ENCODE measurements around the gene KIAA1143.

Gene KIAA1143

DNA sequence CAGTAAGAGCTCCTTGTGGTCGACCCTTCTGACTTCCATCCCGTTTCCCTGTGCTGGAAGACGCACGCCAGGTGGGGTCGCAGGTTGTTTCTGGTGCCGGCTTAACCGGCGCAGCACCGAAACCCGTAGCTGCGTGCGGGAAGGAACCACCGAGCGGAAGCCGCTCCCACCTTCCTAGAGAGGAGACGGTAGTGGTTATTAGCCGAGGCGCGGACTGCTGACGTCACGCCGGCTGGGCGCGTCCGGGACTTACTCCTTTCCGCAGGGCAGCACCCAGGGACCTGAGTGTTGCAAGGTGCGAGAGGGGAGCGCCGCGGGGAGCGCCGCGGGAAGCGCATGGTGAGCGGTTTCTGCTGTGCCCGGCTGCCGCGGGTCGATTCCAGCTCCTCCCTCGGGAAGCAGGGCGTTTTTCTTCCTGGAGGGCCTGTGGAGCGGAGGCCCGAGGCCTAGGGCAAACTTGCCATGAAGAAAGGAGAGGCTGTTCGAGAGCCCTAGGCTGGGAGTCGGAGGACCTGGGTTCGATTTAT is 32.0 kb downstream of the KIAA1143 start, which contains the start of gene ZNF501:
Gene ZNF501 (plus strand): TSS at position 252 of the 527 bp plus-strand sequence. CDS start 4,787 bp downstream, outside the sequence.
- TF ChIP-seq, protein P1, sequence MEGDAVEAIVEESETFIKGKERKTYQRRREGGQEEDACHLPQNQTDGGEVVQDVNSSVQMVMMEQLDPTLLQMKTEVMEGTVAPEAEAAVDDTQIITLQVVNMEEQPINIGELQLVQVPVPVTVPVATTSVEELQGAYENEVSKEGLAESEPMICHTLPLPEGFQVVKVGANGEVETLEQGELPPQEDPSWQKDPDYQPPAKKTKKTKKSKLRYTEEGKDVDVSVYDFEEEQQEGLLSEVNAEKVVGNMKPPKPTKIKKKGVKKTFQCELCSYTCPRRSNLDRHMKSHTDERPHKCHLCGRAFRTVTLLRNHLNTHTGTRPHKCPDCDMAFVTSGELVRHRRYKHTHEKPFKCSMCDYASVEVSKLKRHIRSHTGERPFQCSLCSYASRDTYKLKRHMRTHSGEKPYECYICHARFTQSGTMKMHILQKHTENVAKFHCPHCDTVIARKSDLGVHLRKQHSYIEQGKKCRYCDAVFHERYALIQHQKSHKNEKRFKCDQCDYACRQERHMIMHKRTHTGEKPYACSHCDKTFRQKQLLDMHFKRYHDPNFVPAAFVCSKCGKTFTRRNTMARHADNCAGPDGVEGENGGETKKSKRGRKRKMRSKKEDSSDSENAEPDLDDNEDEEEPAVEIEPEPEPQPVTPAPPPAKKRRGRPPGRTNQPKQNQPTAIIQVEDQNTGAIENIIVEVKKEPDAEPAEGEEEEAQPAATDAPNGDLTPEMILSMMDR (IDR thresholded peaks at IDR 0.05; ENCODE audit: low read depth, low read length, missing control alignments) = no peak
- peak within 1 kb of the TSS; percentile 52 for H3K4me3 ChIP-seq (replicated peaks; ENCODE audit: low read depth, low read length)
- peak; percentile 47 for DNase-seq (ENCODE audit: extremely low read depth, low read depth)

DNA sequence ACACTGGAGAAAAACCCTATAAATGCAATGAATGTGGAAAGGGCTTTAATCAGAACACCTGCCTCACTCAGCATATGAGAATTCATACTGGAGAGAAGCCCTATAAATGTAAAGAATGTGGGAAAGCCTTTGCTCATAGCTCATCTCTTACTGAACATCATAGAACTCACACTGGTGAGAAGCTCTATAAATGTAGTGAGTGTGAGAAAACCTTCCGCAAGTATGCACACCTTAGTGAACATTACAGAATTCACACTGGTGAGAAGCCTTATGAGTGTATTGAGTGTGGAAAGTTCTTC is 39.4 kb downstream of the KIAA1143 start:
- no peak for DNase-seq (ENCODE audit: extremely low read depth, low read depth)
- no peak overlapping the region for H3K4me3 ChIP-seq (replicated peaks; ENCODE audit: low read depth, low read length)
- TF ChIP-seq, protein P1 (IDR thresholded peaks at IDR 0.05; ENCODE audit: low read depth, low read length, missing control alignments) = no peak

DNA sequence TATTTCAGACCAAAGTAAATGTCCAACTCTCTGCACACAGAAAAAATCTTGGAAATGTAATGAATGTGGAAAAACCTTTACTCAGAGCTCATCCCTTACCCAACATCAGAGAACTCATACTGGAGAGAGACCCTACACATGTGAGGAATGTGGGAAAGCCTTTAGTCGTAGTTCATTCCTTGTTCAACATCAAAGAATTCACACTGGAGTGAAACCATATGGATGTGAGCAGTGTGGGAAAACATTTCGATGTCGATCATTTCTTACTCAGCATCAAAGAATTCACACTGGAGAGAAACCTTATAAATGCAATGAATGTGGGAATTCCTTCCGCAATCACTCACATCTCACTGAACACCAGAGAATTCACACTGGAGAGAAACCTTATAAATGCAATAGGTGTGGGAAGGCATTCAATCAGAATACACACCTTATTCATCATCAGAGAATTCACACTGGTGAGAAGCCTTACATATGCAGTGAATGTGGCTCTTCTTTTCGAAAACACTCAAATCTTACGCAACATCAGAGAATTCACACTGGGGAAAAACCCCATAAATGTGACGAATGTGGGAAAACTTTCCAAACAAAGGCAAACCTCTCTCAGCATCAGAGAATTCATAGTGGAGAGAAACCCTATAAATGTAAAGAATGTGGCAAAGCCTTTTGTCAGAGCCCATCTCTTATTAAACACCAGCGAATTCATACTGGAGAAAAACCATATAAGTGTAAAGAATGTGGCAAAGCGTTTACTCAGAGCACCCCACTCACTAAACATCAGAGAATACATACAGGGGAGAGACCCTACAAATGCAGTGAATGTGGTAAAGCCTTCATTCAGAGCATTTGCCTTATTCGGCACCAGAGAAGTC is 40.0 kb downstream of the KIAA1143 start:
- no peak for DNase-seq (ENCODE audit: extremely low read depth, low read depth)
- no peak overlapping the region for H3K4me3 ChIP-seq (replicated peaks; ENCODE audit: low read depth, low read length)
- TF ChIP-seq, protein P1 (IDR thresholded peaks at IDR 0.05; ENCODE audit: low read depth, low read length, missing control alignments) = no peak

DNA sequence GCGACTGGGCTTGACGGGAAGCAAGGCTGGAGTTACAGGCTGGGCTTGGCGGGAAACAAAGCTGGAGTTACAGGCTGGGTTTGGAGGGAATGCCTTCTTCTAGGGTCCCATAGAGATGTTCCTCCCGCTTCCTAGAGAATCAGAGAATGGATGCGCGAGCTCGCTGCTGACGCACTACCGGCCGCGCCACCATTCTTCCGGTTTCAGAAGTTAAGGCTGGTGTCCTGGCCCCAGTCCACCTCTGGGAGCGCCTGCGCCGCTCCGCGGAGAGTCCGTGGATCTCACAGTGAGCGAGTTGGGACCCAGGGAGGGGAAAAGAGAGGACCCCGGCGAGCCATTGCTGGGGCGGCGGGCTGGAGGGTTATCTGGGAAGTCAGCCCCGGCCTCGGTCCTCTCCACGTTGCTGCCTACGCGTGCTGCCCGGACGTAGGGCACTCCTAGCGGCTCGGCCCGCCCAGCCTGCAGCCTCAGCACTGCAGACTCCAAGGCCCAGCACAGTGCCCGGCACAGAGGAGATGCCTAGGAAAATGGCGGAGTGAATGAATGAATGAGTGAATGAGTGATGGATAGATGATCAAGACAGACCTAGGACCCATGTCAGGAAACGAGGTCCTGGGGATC is 48.9 kb downstream of the KIAA1143 start, which contains the start of gene ZNF502:
Gene ZNF502 (plus strand): TSS at position 206 of the 621 bp plus-strand sequence. CDS start 7,602 bp downstream, outside the sequence.
- DNase-seq (ENCODE audit: extremely low read depth, low read depth) = peak; percentile 67
- TF ChIP-seq, protein P1 (IDR thresholded peaks at IDR 0.05; ENCODE audit: low read depth, low read length, missing control alignments) = peak; percentile 27

More for the DNA sequence above, 48.9 kb downstream of the KIAA1143 start, which contains the start of gene ZNF502:
- H3K4me3 ChIP-seq (replicated peaks; ENCODE audit: low read depth, low read length) = peak within 1 kb of the TSS; percentile 80

Measured in HFF-Myc (cell line).